NCI-H1092 (cell line): ENCODE results near the gene ATG5.

ENCODE experiments used
- DNase-seq: peaks from one replicate; lab custom pipeline; 2025; lab: John Stamatoyannopoulos, UW

Gene ATG5

DNA sequence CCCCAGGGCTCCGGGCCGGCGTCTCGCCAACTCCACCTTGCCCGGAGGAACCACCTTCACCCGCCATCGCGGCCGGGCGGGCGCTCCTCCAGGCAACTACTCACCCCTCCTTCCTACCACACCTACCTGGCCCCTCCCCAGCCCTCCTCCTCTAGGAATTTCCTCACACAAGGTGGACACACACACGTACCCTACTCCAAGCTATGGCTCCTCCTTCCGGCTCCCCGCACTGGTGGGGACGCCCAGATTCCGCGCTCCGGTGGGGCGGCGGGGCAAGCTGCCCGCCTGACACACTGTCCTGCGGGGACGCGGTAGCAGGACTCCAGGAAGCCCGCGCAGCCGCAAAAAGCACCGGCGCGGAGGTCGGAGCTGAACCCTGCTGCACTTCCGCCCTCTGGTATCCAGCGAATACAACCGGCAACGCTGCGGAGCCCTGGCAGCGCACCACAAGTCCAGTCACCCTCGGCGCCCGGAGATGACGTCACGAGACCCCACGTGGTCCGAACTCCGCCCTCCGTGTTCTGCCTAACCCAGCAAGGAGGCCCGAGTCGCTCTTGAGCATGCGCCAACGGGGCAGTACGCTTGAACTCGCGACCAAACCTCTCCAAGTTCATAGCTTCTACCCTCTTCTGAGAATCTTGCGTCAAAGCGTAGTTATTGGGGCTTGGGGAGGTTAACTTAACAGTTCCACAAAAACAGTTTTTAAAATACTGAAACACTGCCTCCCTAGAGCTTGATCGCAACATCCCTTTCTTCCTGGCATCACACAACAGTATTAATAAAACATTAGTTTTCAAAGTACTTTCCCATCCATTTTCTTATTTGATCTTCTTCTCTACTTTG is at the start of gene ATG5:
ATG5 (minus strand) TSS at position 425 of the 843 bp plus-strand sequence. CDS start 9,552 bp downstream, outside the sequence.
- DNase-seq: peak; percentile 92

DNA sequence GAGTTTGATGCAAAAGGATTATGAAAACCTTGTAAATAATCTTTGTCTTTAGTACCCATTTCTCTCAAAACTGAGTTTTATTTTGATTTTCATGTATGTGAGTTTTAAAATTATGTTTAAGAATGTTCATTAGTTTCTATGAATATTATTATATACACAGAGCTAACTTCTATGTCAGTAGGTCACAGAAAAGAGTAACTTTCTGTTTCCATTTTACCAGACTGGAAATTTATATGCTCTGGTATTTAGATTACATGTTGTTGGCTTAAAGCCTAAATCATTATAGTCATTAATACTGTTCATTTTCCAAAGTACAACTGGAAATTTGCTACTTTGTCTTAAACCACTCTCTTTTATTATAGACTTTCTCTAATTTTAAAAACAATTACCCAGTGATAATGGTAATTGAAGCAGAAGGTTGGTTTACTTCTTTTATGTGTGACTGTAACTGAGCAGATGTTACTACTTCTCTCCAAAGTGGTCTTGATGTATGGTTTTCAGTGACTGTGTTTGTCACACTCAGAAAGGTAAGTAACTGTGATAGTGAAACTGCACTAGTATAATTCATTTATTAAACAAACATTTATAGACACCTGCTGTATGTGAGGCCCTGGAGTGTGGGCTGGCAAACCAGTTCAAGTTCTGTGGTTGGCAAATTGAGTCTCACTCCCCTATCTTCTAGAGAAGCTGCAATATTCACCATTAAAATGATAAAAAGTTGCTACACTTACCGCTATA is 48.1 kb upstream of the ATG5 start:
- DNase-seq: no peak

DNA sequence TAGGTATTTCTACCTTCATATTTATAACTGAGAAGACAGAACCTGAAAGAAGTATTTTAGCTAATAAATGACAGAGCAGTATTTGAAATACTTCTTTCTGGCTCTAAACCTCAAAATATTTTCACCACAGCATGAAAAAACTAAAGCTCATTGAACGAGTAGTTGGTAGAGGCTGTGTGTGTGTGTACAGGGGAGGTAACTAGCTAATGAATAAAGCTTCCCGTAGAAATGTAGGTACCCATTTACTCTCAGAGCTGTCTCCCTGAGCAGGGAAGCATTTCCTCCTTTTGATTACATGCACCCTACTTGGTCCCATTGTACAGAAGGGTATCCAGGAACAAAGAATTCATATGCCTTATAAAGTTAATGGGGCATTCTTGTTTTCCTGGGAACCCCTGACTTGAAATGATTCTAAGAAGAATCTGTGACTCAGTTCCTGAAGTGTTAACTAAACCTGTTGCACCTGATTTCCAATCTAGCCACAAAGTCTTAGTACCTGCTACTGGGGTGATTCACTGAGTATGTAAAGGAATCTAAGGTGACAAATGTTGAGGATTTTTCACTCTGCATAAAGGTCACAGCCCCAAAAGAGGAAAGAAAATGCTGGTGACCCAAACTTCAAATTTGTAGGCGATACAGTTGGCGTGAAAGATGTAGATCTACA is 47.4 kb upstream of the ATG5 start:
- DNase-seq: no peak

DNA sequence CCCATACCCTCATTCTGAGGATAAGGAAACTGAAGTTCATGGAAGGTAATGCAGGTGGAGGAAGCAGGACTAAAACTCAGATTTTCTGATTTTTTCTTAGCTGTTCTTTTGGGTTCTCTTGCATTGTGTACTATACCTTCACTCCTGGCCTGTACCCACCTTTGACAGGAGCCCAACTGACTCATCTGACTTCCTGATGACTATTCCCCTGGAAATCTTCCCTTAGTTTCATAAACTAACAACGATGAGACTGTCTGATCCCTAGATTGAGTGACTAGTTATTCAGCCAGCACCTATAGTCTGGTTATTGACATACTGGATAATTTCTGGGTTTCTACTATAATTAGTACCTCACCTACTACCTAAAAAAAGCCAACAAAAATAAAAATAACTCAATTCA is 45.1 kb upstream of the ATG5 start:
- DNase-seq: no peak

DNA sequence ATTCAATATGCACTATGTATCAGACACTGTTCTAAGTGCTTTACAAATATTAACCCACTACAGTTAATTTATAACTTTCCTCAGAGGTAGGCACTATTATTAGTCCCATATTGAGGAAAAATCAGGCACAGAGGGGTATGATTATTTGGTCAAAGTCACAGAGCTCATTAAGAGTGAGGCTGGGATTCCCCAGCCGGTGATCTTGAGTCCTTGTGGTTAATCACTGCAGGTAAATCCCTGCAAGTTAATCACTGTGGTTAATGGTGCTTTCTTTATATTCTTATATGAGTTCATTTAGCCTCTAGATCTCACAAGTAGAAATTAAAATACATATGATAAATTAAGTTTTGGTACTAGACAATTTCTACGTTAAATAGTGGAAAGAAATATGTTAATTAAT is 44.2 kb upstream of the ATG5 start:
- no peak for DNase-seq

DNA sequence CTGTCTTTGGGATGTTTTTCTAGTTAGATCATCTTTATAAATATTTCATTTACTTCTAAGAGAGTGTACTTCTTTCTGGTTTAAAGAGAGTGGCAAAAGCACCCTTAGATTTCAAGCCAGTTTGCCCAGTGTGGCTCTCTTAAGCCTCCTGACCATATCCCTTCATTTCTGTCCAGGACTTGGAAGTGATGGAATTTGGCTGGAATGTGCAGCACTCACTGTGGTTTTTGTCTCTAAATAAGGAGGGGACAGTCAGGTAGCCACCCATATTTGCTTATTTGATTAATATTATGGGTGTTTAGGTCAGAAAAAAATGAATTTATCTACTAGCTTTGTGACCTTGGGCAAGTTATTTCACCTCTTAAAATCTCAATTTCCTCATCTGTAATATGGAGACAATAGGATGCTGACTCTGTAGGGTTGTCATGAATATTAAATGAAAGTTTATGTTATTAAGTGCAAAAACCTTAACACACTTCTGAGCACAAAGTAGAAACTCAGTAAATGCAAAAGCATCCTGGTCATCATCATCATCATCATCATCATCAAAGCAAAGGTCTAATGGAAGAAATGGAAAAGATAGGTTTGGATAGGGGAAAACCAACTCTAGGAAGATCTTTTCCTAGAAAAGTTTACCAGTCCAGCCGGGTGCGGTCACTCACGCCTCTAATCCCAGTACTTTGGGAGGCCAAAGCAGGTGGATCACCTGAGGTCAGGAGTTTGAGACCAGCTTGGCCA is 38.0 kb upstream of the ATG5 start:
- DNase-seq: no peak

DNA sequence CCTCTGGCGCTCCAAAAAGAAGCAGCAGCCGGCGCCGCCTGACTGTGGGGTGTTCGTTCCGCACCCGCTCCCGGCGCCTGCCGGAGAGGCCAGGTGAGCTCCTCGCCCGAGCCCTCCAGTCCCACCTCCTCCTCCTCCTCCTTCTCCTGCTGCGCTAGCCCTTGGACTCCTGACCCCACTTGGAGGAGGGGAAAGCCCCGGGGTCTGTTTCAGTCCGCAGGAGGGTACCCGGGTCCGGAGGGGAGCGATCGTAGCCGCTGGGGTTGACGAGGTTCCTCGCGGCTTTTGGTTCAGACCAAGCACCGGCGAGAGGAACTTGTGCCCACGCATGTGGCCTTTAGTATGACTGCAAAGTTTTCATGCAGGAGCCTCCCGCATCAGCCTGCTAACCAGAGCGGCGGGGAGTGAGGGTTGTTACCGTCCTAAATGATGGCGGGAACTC is 35.5 kb upstream of the ATG5 start:
- DNase-seq: no peak

DNA sequence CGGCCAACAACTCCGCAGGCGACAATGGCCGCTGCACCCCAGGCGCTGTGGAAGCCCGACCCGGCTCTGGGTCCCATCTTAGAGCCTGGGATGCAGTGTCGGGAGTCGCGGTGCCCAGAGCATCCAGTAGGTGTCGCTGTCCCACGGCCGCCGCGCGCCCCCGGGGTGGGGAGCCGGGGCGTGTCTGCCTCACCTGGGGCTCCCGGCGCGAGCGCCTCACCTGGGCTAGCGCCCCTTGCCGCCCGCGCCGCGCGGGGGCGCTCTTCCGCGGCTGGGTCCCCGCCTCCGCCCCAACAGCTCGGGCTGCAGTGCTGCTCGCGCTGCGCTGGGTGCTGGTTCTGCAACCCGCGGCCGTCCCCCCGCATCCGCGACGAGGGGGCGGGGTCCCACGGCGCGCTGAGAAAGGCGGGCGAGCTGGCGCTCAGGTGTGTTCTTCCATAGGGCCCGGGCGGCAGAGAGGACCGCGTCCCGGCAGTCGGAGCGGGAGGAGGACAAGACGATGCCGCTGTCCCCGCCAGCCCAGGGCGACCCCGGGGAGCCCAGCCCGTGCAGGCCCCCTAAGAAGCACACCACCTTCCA is 34.9 kb upstream of the ATG5 start, which contains the start of gene CRYBG1:
CRYBG1 (plus strand) TSS at position 308 of the 579 bp plus-strand sequence; CDS start at position 500, 192 bp downstream.
- no peak for DNase-seq

DNA sequence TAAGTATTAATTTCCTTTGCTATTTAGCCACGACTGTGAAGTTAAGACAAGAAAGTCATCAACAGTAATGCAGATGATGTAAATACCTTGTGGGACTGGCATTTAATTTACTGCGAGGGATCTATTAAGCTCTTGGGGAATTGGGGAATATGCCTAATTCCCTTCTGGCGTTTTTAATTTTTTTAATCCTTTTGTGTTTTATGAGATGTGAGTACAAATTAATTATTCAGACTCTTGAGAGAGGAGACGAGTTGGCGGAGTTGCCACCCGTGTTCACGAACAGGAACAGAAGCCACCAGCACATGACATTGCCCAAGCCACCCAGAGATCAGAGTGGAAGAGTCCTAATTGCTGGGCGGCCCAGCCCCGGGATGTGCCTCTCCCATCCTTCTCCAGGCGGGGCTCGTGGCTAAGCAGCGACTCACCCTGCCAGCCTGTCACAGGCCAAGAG is 34.4 kb upstream of the ATG5 start:
- no peak for DNase-seq

DNA sequence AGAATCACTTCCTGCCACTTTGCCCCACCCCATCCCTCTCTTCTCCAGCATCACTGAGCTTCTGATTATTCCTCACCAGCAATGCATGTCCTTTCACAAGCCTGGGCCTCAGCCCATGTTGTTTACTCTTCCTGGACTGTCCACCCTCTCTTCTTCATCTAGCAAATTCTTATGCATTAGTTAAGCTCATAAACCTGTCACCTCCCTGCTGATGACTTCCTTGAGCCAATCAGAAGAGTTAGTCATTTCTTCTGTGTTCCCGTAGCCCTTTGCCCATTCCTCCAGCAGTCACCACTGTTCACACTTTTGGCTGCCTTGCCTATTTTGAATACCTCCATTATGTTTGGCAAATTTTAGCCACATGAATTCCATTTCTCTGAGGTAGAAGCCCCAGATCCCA is 30.8 kb upstream of the ATG5 start:
- no peak for DNase-seq

DNA sequence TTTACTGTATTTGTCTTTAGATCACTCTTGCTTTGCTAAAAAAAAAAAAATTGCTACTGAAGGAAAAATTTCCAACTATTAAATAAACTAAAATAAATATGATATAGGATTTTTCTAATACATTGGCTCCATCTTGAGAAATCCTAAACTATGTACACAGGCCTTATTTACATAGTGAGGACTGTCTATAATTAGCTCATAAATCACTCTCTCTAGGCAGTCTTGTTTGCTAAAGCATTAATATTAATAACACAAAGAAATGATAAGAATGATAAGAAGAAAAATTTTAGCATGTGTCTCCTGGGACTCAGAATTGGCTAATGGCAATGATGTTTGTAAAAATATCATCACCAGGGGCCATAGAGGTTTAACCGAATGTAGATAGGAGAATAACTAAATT is 21.7 kb upstream of the ATG5 start:
- DNase-seq: no peak

DNA sequence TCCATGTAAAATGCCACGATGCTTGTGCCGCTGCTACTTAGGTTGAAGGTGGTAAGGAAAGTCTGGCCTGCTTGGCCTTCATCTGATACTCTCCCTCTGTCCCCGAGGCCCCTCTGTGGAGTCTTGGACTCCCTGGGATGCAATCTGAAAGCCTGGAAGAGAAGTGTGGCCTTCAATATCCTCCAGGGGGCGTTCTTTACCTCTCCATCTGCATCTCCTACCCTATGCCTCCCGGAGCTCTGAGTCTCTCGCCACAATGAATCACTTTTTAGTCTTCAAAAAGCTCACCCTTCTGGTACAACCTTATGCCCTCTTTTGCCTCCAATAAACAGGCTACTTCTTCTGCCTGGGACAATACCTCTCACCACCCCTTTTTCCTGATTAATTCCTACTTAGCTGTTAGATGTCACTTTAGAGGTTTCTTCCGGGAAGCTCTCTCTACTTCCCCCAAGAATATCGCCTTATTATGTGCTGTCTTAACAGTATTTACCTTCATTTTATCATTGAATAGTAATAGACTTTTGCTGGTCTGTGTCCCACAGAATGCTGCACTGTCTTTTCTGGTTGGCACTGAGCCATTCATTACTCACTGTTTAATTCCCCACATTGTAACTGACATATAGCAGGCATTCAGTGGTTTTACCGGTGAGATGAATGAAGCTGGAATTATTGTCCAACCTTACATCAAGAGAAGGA is 13.9 kb upstream of the ATG5 start:
- no peak for DNase-seq

DNA sequence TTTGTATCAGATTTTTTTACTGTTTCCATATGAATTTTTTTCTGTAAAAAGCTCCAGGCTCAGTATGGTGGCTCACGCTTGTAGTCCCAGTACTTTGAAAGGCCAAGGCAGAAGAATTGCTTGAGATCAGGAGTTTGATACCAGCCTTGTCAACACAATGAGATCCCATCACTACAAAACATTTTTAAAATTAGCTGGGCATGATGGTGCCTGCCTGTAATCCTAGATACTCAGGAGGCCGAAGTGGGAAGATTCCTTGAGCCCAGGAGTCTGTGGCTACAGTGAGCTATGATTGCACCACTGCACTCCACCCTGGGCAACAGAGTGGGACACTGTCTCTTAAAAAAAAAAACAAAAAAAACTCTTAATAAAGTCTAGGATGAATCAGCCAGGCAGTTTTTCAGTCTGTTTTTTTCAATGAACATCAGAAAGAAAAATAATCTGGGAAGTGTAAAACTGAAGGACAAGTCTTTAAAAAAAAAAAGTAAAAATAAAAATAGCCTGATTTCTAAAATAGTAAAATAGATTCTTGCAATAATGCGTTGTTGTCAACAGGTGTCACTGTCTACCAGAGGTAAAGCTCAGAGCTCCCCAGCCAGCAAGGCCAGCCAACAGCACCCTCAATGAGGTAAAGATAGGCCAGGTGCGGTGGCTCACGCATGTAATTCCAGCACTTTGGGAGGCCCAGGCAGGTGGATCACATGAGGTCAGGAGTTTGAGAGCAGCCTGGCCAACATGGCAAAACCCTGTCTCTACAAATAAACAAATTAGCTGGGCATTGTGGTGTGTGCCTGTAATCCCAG is 9.3 kb upstream of the ATG5 start:
- DNase-seq: peak; percentile 13

DNA sequence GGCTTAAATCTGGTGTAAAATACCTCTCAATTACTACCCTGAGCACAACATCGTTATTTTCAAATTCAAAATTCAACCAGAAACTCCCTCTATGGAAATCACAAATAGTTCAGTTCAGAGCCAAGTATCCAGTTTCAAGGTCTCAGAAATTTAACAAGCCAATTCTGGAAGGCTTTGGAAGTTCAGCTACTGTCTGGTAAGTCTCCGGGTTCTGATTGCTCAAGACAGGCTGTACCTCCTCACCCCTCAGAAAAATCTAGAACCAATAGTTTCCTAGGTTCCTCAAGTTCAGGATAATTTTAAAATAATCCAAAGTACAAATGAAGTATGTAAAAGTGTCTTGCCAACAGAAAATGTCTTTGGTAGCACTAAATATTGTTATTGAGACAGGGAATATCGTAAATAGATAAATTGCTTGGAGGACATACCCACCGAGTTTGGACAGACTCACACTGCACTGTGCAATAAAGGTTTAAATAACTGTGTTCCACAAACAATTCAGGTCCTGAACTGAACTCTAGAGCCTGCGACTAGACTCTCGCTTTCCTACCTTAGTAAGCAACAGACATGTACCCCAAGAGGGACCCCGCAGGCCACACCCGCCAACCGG is 729 bp downstream of the ATG5 start:
- DNase-seq: no peak

DNA sequence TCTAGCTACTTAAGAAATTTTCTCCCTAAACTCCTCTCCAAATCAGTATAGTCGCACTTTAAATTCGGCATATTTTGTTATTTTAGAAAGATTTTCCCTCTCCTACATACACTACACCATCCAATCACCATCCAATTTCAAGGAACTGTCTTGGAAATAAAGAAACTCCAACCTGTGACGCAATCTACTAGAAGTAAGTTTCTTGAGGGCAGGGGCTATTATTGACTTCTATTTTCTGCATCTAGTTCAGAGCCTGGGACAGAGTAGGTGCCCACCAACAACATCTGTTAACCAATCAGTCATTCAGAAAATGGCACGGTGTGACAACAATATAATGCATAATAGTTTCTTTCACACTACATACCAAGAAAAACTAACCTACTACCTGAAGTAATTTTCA is 3.6 kb downstream of the ATG5 start:
- DNase-seq: no peak

DNA sequence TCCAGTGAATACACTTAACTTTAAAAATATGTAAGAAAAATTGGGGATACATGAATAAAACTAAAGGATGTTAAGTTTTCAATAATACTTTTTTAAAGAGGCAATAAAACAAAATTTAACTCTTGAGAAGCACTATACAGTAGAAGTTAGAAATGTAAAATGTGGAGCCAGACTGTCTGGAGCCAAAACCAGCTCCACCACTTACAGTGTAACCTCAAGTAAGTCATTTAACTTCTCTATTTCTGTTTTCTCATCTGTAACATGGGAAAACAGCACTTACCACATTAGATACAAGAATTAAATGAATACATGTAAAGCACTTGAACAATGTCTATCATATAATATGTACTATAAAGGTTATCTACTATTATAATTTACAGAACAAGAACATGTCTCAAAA is 6.7 kb downstream of the ATG5 start:
- DNase-seq: no peak

DNA sequence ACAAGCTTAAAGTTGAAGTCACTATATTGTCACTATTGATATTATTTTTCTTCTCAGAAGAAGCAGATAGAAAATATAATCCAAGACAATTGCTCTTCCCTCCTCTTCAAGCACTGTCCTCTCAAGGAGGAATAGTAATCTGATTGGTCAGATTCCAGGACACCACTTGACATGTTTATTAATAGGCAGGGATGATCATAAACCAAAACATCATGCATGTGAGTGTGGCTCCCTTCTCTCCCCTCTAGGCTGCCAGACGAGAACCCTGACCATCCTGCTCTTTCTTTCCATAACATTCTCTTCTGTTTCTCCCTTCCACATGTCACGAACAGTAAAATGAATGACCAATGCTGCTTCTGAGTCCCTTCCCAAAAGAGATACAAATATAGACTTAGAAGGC is 7.5 kb downstream of the ATG5 start:
- no peak for DNase-seq

DNA sequence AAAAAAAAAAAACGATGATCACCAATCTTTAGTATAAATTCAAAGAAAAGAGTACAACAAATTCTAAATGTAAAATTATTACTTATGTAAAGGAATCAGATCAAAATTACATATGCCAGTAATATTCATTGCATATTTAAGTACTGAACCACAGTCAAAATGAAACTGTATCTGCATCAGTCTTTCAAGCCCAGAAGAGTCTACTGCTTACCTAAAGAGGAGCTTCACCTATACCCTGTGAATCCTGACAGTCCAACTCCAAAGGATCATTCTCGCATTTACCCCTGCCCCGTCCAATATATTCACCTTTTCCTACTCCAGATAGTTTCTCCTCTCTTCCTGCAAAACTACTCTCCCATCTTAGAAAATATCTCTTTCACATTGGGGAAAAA is 9.2 kb downstream of the ATG5 start:
- no peak for DNase-seq

DNA sequence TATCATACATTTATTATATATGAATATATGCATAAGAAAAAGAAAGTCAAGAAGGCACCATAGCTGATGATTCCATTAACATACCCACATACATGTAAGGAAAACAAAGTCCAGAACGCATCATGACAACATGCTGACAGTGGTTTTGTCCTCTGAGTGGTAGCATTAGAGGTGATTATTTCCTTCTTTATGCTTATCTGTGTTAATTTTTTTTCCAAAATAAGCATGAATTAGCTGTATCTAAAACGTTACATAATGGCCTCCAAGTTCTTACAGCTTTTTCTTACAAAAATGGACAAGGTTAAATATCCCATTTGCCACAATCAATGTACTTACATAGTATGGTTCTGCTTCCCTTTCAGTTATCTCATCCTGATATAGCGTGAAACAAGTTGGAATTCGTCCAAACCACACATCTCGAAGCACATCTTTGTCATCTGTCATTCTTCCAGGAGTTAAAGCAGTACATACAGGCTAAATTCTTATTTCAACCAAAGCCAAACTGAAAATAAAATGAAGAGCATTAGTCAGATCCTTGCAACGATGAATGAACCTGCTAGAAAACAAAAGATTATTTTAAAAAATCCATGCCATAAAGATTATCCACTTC is 9.7 kb downstream of the ATG5 start:
- DNase-seq: no peak
